WTC11 (cell line): ENCODE data around the gene ZNRF1.

Experiments used
- JUN ChIP-seq: sonication (generic); formaldehyde crosslinking; IDR thresholded peaks from 2 replicates; pipeline ENCODE4 v1.8.0; 2023; ENCODE audit warnings: mild to moderate bottlenecking, missing genetic modification reagents
- RELA ChIP-seq: sonication (generic); formaldehyde crosslinking; IDR thresholded peaks from 2 replicates; pipeline ENCODE4 v1.8.1; 2022; ENCODE audit warnings: missing genetic modification reagents, mild to moderate bottlenecking, borderline replicate concordance
- TF ChIP-seq, protein P1 (sequence below): sonication (generic); formaldehyde crosslinking; IDR thresholded peaks from 2 replicates; pipeline ENCODE4 v1.8.0; 2022; ENCODE audit warnings: mild to moderate bottlenecking, missing genetic modification reagents
- TF ChIP-seq, protein P2 (sequence below): sonication (generic); formaldehyde crosslinking; IDR thresholded peaks from 2 replicates; pipeline ENCODE4 v1.8.1; 2023; ENCODE audit warnings: mild to moderate bottlenecking, missing genetic modification reagents, moderate library complexity
- TF ChIP-seq, protein P3 (sequence below): fragments of 200-600 bp; IDR thresholded peaks from 2 replicates; pipeline ENCODE4 v1.8.0; 2022; ENCODE audit warnings: antibody characterized with exemption

DNA sequence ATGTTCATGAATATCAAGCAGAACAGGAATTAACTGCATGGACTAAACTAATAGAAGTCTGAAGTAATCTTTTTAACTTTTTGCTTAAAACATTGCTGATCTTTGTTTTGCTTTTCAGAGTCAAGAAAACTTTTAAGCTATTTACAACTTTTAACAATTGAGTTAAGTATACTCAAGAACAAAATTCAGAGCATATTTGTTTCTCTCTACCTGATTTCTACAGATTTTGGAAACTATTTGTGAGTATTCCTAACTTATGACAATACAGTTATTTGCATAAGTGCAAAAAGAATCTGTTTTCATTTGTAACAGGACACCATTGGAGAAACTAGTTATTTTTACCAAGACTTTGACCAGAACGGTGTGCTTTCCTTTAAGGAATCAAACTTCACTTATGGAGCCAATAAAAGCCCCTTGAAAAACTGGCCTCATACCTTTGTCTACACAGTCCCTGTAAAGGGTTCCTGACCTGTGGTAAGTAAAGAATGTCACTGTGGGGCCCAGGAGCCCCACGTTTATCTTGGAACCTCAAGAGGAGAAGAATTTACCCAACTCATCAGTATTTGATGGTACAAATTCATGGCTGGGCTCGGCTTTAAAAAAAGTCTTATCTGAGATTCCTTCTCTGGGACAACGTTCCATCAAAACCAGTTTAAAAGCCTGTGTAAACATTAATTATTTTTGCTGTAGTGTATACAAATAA, 129.0 kb downstream of the ZNRF1 start:
- TF ChIP-seq, protein P1, sequence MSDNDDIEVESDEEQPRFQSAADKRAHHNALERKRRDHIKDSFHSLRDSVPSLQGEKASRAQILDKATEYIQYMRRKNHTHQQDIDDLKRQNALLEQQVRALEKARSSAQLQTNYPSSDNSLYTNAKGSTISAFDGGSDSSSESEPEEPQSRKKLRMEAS: no peak
- TF ChIP-seq, protein P2, sequence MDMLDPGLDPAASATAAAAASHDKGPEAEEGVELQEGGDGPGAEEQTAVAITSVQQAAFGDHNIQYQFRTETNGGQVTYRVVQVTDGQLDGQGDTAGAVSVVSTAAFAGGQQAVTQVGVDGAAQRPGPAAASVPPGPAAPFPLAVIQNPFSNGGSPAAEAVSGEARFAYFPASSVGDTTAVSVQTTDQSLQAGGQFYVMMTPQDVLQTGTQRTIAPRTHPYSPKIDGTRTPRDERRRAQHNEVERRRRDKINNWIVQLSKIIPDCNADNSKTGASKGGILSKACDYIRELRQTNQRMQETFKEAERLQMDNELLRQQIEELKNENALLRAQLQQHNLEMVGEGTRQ (CRISPR knock-in tag): no peak
- no peak for TF ChIP-seq RELA (CRISPR knock-in tag)
- TF ChIP-seq, protein P3, sequence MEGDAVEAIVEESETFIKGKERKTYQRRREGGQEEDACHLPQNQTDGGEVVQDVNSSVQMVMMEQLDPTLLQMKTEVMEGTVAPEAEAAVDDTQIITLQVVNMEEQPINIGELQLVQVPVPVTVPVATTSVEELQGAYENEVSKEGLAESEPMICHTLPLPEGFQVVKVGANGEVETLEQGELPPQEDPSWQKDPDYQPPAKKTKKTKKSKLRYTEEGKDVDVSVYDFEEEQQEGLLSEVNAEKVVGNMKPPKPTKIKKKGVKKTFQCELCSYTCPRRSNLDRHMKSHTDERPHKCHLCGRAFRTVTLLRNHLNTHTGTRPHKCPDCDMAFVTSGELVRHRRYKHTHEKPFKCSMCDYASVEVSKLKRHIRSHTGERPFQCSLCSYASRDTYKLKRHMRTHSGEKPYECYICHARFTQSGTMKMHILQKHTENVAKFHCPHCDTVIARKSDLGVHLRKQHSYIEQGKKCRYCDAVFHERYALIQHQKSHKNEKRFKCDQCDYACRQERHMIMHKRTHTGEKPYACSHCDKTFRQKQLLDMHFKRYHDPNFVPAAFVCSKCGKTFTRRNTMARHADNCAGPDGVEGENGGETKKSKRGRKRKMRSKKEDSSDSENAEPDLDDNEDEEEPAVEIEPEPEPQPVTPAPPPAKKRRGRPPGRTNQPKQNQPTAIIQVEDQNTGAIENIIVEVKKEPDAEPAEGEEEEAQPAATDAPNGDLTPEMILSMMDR: no peak
- TF ChIP-seq JUN (CRISPR knock-in tag): no peak
